OCI-LY7 (cell line): ENCODE data around the gene SLX4IP. TPM values are rescaled to one million over a fixed set of nuclear protein-coding genes. Genes with fewer than 3 reads are reported as not detected.

ENCODE experiments used
- BruUV-seq: library from RNA; stranded (reverse); fragments of 400-500 nt; replicated peaks from 2 replicates; lab custom pipeline; 2021; lab: Mats Ljungman, UMichigan
- CTCF ChIA-PET: fragments of 300-600 bp; sonication (Branson Sonifier 250); formaldehyde crosslinking; loops from one replicate; lab custom pipeline; 2022; ENCODE audit warnings: antibody characterized with exemption; ENCODE audit not compliant: unreplicated experiment; lab: Charles Lee
- POLR2A ChIA-PET: fragments of 300-600 bp; sonication (Branson Sonifier 250); formaldehyde crosslinking; loops from one replicate; lab custom pipeline; 2022; ENCODE audit warnings: antibody characterized with exemption; lab: Charles Lee
- DNase-seq: peaks from one replicate; pipeline ENCODE4 v3.0.0-alpha.2; 2015; ENCODE audit warnings: low spot score
- H2AFZ ChIP-seq: fragments of 200-600 bp; sonication (generic), shearing (Covaris generic); 2 replicates; pipeline ENCODE4 v1.6.1; 2014; ENCODE audit warnings: mild to moderate bottlenecking, antibody characterized with exemption, low read length, moderate library complexity
- H3K27ac ChIP-seq: fragments of 200-600 bp; sonication (generic); 2 replicates; pipeline ENCODE4 v1.5.1; 2014; ENCODE audit warnings: mixed run types, low read depth, mild to moderate bottlenecking, moderate library complexity, low read length, inconsistent platforms; ENCODE audit not compliant: poor library complexity, severe bottlenecking
- H3K36me3 ChIP-seq: fragments of 200-600 bp; sonication (generic); 2 replicates; pipeline ENCODE4 v1.6.1; 2014; ENCODE audit warnings: mild to moderate bottlenecking, antibody characterized with exemption, low read length, moderate library complexity, mixed read lengths; ENCODE audit not compliant: insufficient read depth
- H3K4me1 ChIP-seq: fragments of 200-600 bp; sonication (generic); 2 replicates; pipeline ENCODE4 v1.5.1; 2014; ENCODE audit warnings: mild to moderate bottlenecking, low read length; ENCODE audit not compliant: insufficient read depth, poor library complexity, severe bottlenecking
- H3K4me2 ChIP-seq: fragments of 200-600 bp; sonication (generic); 2 replicates; pipeline ENCODE4 v1.6.1; 2014; ENCODE audit warnings: mild to moderate bottlenecking, low read length
- H3K4me3 ChIP-seq: fragments of 200-600 bp; sonication (generic); 2 replicates; pipeline ENCODE4 v1.5.1; 2014; ENCODE audit warnings: mild to moderate bottlenecking, low read depth, low read length; ENCODE audit not compliant: poor library complexity, severe bottlenecking
- H3K79me2 ChIP-seq: fragments of 200-600 bp; sonication (generic); 2 replicates; pipeline ENCODE4 v1.6.1; 2016; ENCODE audit warnings: low read depth, mild to moderate bottlenecking, low read length, moderate library complexity, mixed read lengths; ENCODE audit not compliant: insufficient read depth
- H3K9me2 ChIP-seq: fragments of 200-600 bp; sonication (generic); 2 replicates; pipeline ENCODE4 v1.6.1; 2016; ENCODE audit warnings: mild to moderate bottlenecking, low read length, mixed read lengths; ENCODE audit not compliant: insufficient read depth
- H3K9me3 ChIP-seq: fragments of 200-600 bp; sonication (generic); 2 replicates; pipeline ENCODE4 v1.6.1; 2014; ENCODE audit warnings: mild to moderate bottlenecking, mixed run types, low read length, mixed read lengths
- H4K20me1 ChIP-seq: fragments of 200-600 bp; sonication (generic); 2 replicates; pipeline ENCODE4 v1.6.1; 2014; ENCODE audit warnings: mild to moderate bottlenecking, antibody characterized with exemption, low read length, moderate library complexity, mixed read lengths; ENCODE audit not compliant: insufficient read depth
- CTCF ChIP-seq: fragments of 200-600 bp; sonication (generic); conservative IDR thresholded peaks from 2 replicates; pipeline ENCODE4 v1.5.1; 2014; ENCODE audit warnings: mild to moderate bottlenecking, antibody characterized with exemption, low read length, moderate library complexity, mixed read lengths
- EZH2phosphoT487 ChIP-seq: fragments of 200-600 bp; sonication (generic); IDR thresholded peaks from 2 replicates; pipeline ENCODE4 v1.6.1; 2018; ENCODE audit warnings: low read depth, borderline replicate concordance, mild to moderate bottlenecking, mixed run types, antibody characterized with exemption, low read length, moderate library complexity, mixed read lengths
- intact Hi-C: fragments of 100-400 bp; cut with micrococcal nuclease; formaldehyde crosslinking; loops from one replicate; pipeline ENCODE4 v1.10.0; 2022; ENCODE audit not compliant: unreplicated experiment
- total RNA-seq, 2 experiments: library from RNA; depleted of rRNA in 1 of 2; stranded (reverse); fragments of >200 nt in 1 of 2; shearing (Covaris generic) in 1 of 2; gene quantifications; 2 replicates each; pipeline ENCODE4 v1.2.3, GENCODE V29; 2014 to 2022

The SLX4IP gene
- total RNA-seq, 2 experiments from 2014 or later, result 4.1 to 9.2 TPM

- Histone ChIP-seq H3K4me3 (no peak overlapping the region), H3K79me2 (no peaks in the 10 kb centered on the region), H3K4me2 (no peak overlapping the region), H3K9me3 (no peaks in the 10 kb centered on the region), H3K9me2 (no peaks in the 10 kb centered on the region), H4K20me1 (no peaks in the 10 kb centered on the region; the same call in none of the 2 replicates), H3K27ac (no peak overlapping the region), H3K4me1 (no peaks in the 10 kb centered on the region), H3K36me3 (no peaks in the 10 kb centered on the region), H2AFZ (no peak overlapping the region)
- BruUV-seq, result no TSS peak
- TF ChIP-seq EZH2phosphoT487 (no peak), CTCF (no peak)
- intact Hi-C loops, result loop anchor here (5.0 to 10.0 kb wide), 2 partner anchors 565 to 923 kb away; no protein-coding TSS in a partner anchor
- CTCF ChIA-PET, result no interaction called here
- POLR2A ChIA-PET, result interaction anchor here (0.6 to 0.7 kb wide), 3 partner anchors 17 to 131 kb away, joined by 3 to 9 read pairs (median 3); no protein-coding TSS in a partner anchor
- DNase-seq, result no peak
Measured at GRCh38 chr20:10539818-10540553, 104.9 kb downstream of the SLX4IP start.

- intact Hi-C loops, result no loop called here
- CTCF ChIA-PET, result no interaction called here
- TF ChIP-seq CTCF (no peak), EZH2phosphoT487 (no peak)
- Histone ChIP-seq H3K79me2 (no peaks in the 10 kb centered on the region), H3K9me3 (no peaks in the 10 kb centered on the region), H3K36me3 (no peaks in the 10 kb centered on the region), H3K27ac (no peak overlapping the region), H3K4me1 (no peaks in the 10 kb centered on the region), H3K9me2 (no peaks in the 10 kb centered on the region), H2AFZ (no peak overlapping the region), H4K20me1 (no peaks in the 10 kb centered on the region; the same call in none of the 2 replicates), H3K4me3 (no peak overlapping the region), H3K4me2 (no peak overlapping the region)
- no TSS peak for BruUV-seq
- POLR2A ChIA-PET, result interaction anchor here (0.7 kb wide), 1 partner anchor 17 kb away, joined by 3 read pairs; no protein-coding TSS in a partner anchor
- no peak for DNase-seq
Measured at GRCh38 chr20:10540636-10541493, 105.8 kb downstream of the SLX4IP start.
